ENCODE measurements around the gene ARPC2. TPM values are rescaled to one million over a fixed set of nuclear protein-coding genes. Genes with fewer than 3 reads are reported as not detected.

ARPC2 gene
- total RNA-seq, 1 experiment from 2014 or later = 187 TPM

GRCh38 chr2:218244665-218245064 is 27.7 kb downstream of the ARPC2 start:
- no TSS peak for BruUV-seq (replicated peaks)
- Histone ChIP-seq H3K9me3 (ENCODE audit: control insufficient read depth in 1 of 2, insufficient read depth in 1 of 2, low read depth in 1 of 2, low read length in 2 of 2) (no peaks in the 10 kb centered on the region), H3K9me2 (ENCODE audit: insufficient read depth) (no peaks in the 10 kb centered on the region), H3K9ac (ENCODE audit: low read length) (no peak overlapping the region), H4K20me1 (ENCODE audit: insufficient read depth) (no peaks in the 10 kb centered on the region), H2AFZ (ENCODE audit: low read depth, low read length, poor library complexity, severe bottlenecking) (no peak overlapping the region), H3K4me3 (replicated peaks in 1 of 2; ENCODE audit: low read depth in 1 of 2, low read length in 2 of 2) (no peak overlapping the region), H3K36me3 (ENCODE audit: control insufficient read depth in 1 of 2, insufficient read depth in 2 of 2, low read length in 2 of 2) (peaks cover 33 to 56% of the 10 kb centered on the region in 2 experiments; a peak in 3 of 4 replicates), H3K27me3 (ENCODE audit: insufficient read depth, low read length) (no peaks in the 10 kb centered on the region), H3K4me2 (ENCODE audit: low read length) (no peak overlapping the region), H3K27ac (ENCODE audit: low read depth, low read length) (no peak overlapping the region), H3K79me2 (ENCODE audit: insufficient read depth, low read length) (no peaks in the 10 kb centered on the region; the same call in 1 of the 2 replicates), H3K4me1 (ENCODE audit: control insufficient read depth in 1 of 2, insufficient read depth in 2 of 2, low read length in 2 of 2) (no peaks in the 10 kb centered on the region)
- DNase-seq (ENCODE audit: low read depth, low spot score) = no peak
- intact Hi-C loops (cut with micrococcal nuclease) = no loop called here
- ATAC-seq = no peak
- ChIA-PET POLR2A (no interaction called here), CTCF (no interaction called here), RAD21 (ENCODE audit: low non-redundant PET in 1 of 2, low total read pairs in 2 of 2, uncharacterized antibody in 2 of 2, unreplicated experiment in 2 of 2) (no interaction called here)
- TF ChIP-seq ZBTB33 (IDR thresholded peaks at IDR 0.05; ENCODE audit: extremely low read depth, insufficient replicate concordance, low read length) = no peak
- TF ChIP-seq TCF7L2 (IDR thresholded peaks at IDR 0.05; ENCODE audit: borderline replicate concordance, extremely low read depth, insufficient read depth, insufficient read length) = no peak
- TF ChIP-seq FOSL1 (IDR thresholded peaks at IDR 0.05; ENCODE audit: low read depth) = no peak
- no peak for TF ChIP-seq RAD21 (IDR thresholded peaks at IDR 0.05; ENCODE audit: low read depth)
- TF ChIP-seq EZH2phosphoT487 (IDR thresholded peaks at IDR 0.05; ENCODE audit: borderline replicate concordance) = no peak
- no peak for TF ChIP-seq EGR1 (IDR thresholded peaks at IDR 0.05; ENCODE audit: low read depth)
- no peak for TF ChIP-seq YY1 (IDR thresholded peaks at IDR 0.05; ENCODE audit: extremely low read depth, insufficient replicate concordance, low read depth, low read length)
- TF ChIP-seq CTCF (IDR thresholded peaks at IDR 0.05 in 2 of 3, conservative IDR thresholded peaks at IDR 0.05 in 1 of 3; ENCODE audit: borderline replicate concordance in 1 of 3, insufficient read depth in 1 of 3, low read depth in 2 of 3, low read length in 2 of 3) = no peak
- TF ChIP-seq SP1 (IDR thresholded peaks at IDR 0.05; ENCODE audit: low read depth) = no peak
- TF ChIP-seq SRF (IDR thresholded peaks at IDR 0.05; ENCODE audit: low read depth) = no peak
- no peak for TF ChIP-seq REST (IDR thresholded peaks at IDR 0.05; ENCODE audit: low read depth)
- no peak for TF ChIP-seq EZH2 (IDR thresholded peaks at IDR 0.05)
- TF ChIP-seq CEBPB (IDR thresholded peaks at IDR 0.05; ENCODE audit: low read depth) = no peak
- TF ChIP-seq JUND (IDR thresholded peaks at IDR 0.05) = no peak
- TF ChIP-seq CBX3 (IDR thresholded peaks at IDR 0.05; ENCODE audit: low read depth) = no peak
- no peak for TF ChIP-seq SIN3A (IDR thresholded peaks at IDR 0.05; ENCODE audit: low read depth)
- TF ChIP-seq ELF1 (IDR thresholded peaks at IDR 0.05; ENCODE audit: borderline replicate concordance, low read depth) = no peak
- TF ChIP-seq ZNF274 (IDR thresholded peaks at IDR 0.05; ENCODE audit: low read depth, low read length) = no peak
- no peak for TF ChIP-seq MAX (IDR thresholded peaks at IDR 0.05)

Measured in HCT116 (cell line).